Fibroblast of villous mesenchyme (primary cell): Measurements from ENCODE around the gene SEC24A. TPM values are rescaled to one million over a fixed set of nuclear protein-coding genes. Genes with fewer than 3 reads are reported as not detected.
"Not testable (repeated sequence)": the region's sequence is repeated elsewhere in the genome, so short reads cannot be mapped to it uniquely, and the experiment has no call there.

Experiments
- DNase-seq: peaks from one replicate; pipeline ENCODE4 v3.0.0-alpha.2; 2010; ENCODE audit warnings: low read depth
- H3K4me3 ChIP-seq: 2 replicates; pipeline ENCODE4 v1.5.1; 2011; ENCODE audit warnings: low read depth, mild to moderate bottlenecking, low read length
- CTCF ChIP-seq: IDR thresholded peaks from 2 replicates; pipeline ENCODE4 v1.5.1; 2012; ENCODE audit warnings: low read depth, mild to moderate bottlenecking, low read length; ENCODE audit not compliant: insufficient read depth
- total RNA-seq: library from RNA; depleted of rRNA; stranded (reverse); fragments of >200 nt; gene quantifications from 2 replicates; pipeline ENCODE4 v1.2.3, GENCODE V29; 2012

Gene SEC24A
- total RNA-seq, 1 donor: 47.9 TPM

- H3K4me3 ChIP-seq: no peak overlapping the region
- peak; percentile 85 for DNase-seq
- no peak for TF ChIP-seq CTCF
Observed at GRCh38 chr5:134626369-134627014, 22.1 kb upstream of the SEC24A start.

GRCh38 chr5:134634227-134634626 lies 14.4 kb upstream of the SEC24A start:
- TF ChIP-seq CTCF: no peak
- H3K4me3 ChIP-seq: no peak overlapping the region
- no peak for DNase-seq

- DNase-seq, H3K4me3 ChIP-seq: not testable (repeated sequence)
Observed at GRCh38 chr5:134635366-134635765, 13.2 kb upstream of the SEC24A start.

GRCh38 chr5:134637116-134637721 lies 11.4 kb upstream of the SEC24A start:
- no peak for TF ChIP-seq CTCF
- no peak overlapping the region for H3K4me3 ChIP-seq
- no peak for DNase-seq

GRCh38 chr5:134638760-134639201 lies 9.8 kb upstream of the SEC24A start:
- H3K4me3 ChIP-seq: no peak overlapping the region
- no peak for DNase-seq
- TF ChIP-seq CTCF: no peak

- no peak overlapping the region for H3K4me3 ChIP-seq
- DNase-seq: no peak
- TF ChIP-seq CTCF: no peak
Observed at GRCh38 chr5:134642931-134643530, 5.6 kb upstream of the SEC24A start.

GRCh38 chr5:134647750-134648424 lies 698 bp upstream of the SEC24A start:
- peak; percentile 93 for DNase-seq
- H3K4me3 ChIP-seq: peak overlapping the region; percentile 100
- TF ChIP-seq CTCF: no peak
